DMS 273 (cell line): Measurements from ENCODE around the gene TDP1.

ENCODE experiments used
- DNase-seq: peaks from one replicate; lab custom pipeline; 2025; ENCODE audit not compliant: unreplicated experiment; lab: John Stamatoyannopoulos, UW

TDP1 gene

DNA sequence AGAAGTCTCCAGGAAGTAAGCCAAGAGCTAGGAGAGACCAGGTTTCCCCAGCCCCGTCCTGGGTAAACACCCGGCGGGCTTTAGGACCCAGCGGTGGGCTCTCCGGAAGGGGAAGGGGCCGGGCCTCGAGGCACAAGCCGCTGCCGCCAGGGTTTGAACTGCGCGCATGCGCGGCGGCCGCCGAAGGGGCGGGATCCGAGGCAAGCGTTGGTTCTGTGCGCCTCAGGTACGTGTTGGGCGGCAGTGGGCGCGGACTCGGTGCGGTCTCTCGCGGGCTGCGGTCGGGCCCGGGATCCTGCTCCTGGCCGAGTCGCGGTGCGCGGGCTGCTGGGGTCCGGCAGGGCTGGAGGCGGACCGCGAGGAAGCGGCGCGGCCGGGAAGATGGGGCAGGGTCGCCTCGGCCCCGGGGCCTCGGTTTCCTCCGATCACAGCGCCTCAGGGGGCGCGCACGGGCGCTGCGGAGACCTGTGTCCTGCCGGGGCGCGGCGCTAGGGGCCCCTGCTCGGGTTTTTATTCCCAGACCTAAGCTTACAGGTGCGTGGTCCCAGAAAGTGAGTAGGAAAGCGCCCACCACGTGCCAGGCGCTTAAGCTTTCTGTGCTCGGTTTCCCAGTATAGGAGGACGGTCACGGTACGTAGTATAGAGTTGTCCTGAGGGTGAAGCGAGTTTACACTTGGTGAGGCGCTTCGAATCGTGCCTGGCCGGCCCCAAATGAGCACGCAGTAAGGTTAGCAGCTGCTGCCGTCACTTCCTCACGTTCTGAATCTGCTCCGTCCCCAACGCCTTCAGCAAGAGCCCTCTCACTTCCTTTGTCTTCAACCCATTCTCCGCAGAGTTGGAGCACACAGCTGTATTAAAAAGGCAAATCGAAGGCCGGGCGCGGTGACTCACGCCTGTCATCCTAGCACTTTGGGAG lies at the start of gene TDP1:
Gene TDP1, plus strand, starts transcription at position 183 of the 916 bp plus-strand sequence. CDS start 7,188 bp downstream, outside the sequence.
- DNase-seq = peak; percentile 99

DNA sequence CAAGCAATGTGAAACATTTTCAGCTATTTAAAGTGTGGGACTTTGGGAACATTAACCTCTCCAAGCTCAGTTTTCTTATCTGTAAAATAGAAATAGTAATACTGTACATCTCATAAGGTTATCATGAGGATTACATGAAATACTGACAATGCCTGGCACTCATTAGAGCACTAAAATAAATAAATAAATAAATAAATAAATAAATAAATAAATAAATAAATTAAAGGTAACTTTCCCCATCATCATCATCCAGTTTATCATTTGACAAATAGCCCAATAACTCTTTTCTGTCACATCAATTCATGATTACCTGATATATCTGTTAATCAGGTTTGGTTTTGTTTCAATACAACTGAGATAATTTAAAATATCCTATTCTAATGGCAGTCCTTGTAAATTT lies 49.7 kb upstream of the TDP1 start:
- DNase-seq = no peak

DNA sequence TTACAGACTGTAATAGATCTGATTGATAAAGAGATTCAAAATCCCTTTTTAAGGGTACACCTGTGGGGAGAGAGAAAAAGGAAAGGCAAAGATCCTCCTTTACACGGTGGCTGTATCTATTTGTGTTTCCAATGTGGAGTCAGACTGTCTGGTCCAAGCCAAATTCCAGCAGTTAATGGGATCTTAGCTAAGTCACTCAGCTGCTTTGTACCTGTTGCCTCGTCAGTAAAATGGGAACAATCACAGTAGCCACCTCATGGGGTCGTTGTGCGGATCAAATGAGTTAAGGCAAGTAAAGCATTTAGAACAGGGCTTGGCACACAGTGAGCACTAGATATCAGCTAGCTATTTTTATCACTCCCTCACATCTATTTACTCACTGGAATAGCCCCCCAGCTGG lies 48.1 kb upstream of the TDP1 start:
- no peak for DNase-seq

DNA sequence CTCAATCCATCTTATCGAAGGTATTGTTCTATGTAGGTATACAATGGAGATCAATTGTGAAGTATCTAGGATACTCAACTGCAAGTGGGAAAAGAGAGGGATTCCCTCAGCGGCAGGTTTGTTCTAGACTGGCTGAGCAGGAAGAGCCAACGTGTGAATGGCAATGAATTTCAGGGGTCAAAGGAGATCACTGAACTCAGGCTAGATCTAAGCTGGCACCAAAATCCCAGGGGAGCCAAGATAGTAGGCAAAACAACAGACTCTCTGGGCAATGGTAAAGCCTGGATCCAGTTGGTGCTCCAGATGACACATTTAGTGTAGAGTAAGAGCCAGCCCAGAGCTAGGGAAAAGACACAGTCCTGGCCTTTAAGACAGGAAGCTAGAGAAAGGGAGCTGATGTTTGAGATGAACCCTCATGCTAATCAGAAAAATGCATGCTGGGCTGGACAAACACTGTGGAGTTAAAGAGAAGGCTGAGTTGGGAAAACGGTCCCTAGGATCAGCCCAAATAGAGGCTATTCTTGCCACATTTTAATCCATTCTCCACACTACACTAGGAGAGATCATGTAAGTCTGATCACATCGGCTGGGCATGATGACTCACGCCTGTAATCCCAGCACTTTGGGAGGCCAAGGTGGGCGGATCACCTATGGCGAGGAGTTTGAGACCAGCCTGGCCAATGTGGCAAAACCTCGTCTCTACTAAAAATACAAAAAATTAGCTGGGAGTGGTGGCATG lies 46.8 kb upstream of the TDP1 start:
- DNase-seq = peak; percentile 5

DNA sequence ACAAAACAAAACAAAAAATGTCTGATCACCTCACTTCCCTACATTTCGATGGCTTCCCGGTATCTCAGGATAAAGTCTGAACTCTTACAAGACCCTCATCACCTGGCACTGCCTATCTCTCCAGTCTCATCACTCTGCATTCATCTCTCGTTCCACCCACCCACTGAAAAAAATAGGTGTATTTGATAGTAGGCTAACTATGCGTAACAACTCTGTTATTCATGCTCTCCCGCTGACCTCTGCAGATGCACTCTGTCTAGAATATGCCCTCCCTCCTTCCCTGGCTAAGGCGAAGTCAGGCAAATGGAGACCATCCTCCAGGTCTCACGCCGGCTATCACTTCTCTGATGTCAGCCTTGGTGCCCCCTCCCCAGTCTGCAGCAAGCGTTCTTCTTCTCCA lies 46.1 kb upstream of the TDP1 start:
- no peak for DNase-seq

DNA sequence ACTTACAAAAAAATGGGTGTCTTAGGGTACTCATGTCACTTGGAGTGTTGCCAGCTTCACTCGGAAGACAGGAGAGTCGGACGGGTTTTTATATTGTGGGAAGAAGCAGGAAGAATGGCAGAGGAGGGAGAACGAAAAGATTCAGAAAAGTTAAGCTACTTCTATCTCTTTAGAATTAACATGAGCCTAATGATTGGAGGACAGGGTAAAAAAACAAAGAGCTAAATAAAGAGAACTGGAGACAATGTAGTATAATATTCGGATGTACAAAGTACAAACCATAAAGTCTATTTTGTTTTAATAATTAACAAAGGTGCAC lies 45.1 kb upstream of the TDP1 start:
- DNase-seq = no peak

DNA sequence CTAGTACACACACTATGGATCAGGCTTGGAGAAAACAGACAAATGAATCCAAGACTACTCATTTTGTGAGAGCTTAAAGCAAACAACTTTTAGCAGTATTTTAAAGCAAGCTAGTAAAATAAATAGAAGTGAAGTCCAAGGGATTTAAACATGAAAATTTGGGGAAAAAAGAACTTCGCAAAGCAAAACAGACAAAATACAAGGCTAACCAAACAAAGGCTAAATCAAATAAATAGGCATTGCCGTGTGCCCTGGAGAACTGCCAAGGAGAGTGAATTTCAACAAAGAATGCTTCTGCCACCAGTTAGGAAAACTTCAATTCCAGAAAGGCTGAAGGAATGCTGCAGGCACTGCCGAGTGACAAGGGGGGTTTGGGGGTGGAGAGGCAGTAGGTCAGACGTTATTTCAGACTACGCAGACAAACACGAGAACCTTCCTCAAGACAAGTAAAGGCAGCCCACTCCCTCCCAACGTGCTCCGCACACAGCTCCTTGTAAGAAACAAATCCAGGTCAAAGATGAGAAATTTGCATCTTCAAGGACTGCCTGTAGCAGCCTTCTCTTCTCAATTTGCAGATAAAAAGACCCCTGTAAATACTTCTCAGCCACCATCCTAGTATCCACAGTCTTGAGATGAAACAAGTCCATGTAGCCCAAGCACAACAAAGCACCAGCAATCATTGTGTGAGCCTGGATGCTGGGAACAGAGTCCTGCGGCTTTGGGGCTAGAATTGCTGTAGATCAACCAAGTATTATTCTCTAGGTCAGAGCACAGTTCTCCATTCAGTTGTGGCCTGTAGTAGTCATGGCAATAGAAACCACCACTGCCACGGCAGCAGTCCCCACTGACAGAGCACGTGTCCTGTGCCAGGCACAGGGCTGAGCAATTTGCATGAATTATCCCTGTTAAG lies 44.5 kb upstream of the TDP1 start:
- peak; percentile 38 for DNase-seq

DNA sequence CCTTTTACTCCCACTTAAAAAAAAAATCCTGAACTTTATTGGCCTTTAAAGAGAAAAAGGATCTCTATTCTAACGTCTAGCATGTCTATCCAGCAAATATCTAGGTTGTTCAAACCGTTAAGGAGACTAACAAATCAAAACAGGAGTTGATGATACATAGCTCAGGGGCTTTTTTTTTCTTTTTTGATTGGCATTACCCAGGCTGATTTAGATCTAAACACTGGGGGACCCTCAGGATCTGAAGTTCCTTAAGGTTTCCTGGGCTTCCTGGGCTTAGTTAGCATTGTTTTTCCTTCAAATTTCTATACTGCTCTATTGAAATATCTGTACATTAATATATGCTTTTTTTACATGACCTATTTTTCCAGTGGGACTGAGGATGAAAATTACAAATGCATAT lies 43.5 kb upstream of the TDP1 start:
- no peak for DNase-seq

DNA sequence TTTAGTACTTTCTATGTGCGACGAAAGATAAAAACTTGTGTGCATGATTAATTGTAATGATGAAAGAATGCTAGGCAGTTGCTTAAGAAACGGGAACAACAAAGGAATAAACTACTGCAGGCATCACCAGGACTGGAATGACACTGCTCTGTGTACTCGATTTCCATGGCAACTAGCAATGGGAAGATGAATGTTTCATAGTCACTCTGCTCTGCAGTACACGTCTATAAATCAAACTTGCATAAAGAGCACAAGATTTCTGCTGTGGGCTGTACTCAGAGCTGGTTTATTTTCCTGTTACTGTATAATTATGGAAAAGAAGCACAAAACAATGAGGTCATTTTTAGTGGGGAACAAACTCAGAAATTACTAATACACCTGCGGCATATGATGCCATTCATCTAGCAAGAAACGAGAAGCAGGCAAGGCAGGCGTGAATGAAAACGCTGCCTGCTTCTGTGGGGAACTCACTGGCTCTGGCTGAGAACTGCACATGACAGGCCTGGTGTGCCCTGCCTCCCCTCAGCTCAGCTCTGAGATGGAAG lies 43.0 kb upstream of the TDP1 start:
- DNase-seq = no peak

DNA sequence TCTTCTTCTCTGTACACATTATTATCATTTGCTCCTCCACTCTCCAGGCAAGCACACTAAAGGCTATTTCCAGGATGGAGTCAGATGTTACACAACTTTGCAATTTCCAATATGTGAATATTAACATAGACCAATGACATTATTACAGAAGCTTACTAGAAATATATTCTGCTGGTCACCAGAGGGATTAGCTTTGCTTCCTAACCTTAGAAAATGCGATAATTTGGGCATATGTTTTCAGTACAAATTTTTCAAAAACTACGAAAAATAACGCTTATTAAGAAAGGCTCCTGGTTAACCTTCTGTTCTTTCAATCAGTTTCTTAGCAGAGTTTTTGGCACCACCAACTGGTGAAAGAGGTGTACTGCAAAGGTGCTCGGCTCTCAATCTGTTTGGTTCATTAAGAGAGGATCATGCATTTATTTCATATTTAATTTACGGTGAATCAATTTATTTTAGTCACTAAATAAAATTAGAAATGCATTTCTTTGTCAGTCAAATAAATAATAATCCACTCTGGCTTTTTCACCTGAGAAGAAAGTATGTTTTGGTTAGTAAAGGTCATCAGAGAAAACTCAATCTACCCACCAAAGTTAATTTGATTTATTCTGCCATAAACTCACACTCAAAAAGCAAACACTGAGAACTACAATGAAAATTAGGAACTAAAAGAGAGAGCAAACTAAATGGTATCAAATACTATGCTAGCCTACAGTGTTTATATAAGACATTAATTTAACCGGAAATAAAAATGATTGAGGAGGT lies 40.4 kb upstream of the TDP1 start:
- peak; percentile 84 for DNase-seq

DNA sequence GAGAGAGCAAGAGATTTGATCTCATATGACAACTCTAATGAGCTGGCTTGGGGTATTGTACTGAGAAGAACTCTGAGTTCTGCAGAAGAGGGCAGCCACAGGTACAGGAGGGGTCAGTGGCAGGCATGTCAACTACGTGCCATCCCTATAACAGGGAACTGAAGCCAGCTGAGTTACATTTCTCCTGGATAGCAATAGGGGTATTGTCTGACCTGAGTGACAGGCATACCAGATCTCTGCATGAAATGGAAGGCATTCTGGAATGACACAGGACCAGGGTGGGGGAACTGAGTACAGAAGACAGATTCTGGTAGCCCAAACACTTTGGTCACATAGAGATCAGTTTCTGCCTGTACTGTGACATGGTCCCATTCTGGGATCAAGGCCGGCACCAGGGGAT lies 37.0 kb upstream of the TDP1 start:
- no peak for DNase-seq

DNA sequence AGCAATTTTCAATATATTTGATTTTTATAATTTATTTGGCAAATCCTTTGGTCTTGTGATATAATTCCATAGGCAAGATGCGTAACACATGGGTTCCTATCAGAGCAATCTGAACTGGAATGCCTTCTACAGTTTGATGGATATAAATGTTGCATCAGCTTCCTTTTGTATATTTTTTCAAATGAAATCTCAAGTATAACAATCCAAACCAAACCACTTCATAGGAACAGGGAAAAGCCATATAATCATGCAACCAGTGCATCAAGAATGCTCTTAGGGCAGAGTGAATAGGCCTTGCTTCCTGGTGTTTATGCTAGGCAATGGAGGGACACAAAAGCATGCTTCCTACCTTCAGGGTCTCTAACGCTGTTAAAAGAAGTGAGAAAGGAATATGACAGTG lies 35.7 kb upstream of the TDP1 start:
- DNase-seq = no peak

DNA sequence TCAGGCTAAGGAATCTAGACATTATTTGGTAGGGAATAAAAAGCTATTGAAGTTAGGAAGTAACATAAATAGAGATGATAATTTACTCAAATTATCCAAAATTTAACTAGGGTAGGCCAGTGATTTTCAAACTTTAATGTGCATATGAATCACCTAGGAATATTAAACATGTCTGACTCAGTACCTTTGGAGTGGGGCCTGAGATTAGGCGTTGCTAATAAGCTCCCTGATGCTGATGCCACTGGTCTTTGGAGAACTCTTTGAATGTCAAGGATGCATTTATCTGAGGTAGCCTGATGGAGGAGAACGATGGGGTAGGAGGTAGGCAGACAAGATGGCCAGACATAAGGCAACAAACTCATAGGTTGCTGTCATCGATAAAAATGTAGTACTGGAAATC lies 34.4 kb upstream of the TDP1 start:
- no peak for DNase-seq

DNA sequence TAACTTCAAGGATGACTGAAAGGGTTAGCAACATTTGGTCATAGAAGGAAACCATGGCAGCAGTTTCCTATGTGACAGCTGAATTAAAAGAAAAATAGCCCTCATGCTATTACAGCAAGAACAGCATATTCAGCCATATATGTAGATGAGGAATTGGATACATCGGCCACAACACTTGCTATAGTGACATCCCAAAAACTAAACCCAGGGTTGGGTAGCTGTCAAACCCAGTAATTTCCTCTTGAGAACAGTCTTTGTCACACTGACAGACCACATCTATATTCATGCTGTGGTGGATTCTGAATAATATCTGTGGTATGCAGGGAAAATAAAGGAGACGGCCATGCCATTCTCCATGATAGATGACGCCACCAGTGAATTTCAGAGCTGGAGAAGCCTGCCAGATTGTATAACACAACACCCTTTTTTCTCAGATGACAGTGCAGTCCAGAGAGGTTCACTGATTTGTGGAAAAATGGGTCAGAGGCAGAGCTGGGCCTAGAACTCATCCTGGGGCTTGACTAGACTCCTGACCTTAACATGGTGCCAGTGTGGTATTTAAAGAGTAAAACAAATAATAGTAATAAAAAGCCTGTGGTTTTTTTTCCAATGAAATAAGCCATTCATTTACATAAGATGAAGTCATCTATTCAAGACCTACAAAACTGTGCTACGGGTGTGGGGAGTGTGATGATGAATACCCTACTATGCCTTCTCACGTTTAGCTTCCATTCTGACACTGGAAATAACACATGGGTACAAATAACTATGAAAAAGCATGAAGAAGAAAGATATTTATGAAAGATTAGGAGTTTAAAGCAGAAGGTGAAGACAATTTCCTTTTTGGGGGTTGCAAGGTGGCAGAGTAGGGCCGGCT lies 33.5 kb upstream of the TDP1 start:
- no peak for DNase-seq

DNA sequence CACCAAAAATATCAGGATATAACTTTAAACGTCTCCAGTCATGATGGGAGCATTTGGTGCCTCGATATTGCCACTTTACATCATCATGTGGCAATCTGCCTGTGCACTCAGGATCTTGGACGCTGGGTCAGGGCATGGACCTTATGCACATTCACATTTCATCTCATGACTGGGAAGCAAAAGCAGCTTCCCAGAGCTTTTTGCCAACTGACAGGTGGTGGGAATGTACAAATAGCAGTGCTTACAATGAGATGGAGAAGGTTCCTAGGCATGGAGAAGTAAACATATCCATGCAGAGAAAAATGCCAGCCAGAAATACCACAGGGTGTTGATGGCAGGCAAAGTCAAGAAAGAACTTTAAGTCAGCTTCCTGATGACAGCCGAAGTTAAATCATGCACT lies 31.5 kb upstream of the TDP1 start:
- peak; percentile 41 for DNase-seq

DNA sequence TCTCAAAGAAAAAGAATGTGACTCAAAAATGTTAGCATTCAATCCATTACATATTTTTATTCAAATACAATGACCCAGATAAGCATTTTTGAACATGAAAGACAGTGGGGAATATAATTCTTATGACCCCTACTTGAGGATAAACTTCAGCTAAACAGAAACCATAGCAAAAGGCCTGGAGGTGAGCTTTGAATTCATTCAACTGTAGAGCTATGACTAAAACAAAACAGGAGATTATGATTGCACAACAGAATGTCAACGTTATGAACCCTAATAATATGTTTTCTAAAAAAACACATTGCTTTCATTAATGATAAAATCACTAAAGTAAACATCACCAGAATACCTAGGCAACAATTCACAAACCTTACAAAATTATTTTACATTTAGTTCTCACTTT lies 29.0 kb upstream of the TDP1 start:
- DNase-seq = no peak

DNA sequence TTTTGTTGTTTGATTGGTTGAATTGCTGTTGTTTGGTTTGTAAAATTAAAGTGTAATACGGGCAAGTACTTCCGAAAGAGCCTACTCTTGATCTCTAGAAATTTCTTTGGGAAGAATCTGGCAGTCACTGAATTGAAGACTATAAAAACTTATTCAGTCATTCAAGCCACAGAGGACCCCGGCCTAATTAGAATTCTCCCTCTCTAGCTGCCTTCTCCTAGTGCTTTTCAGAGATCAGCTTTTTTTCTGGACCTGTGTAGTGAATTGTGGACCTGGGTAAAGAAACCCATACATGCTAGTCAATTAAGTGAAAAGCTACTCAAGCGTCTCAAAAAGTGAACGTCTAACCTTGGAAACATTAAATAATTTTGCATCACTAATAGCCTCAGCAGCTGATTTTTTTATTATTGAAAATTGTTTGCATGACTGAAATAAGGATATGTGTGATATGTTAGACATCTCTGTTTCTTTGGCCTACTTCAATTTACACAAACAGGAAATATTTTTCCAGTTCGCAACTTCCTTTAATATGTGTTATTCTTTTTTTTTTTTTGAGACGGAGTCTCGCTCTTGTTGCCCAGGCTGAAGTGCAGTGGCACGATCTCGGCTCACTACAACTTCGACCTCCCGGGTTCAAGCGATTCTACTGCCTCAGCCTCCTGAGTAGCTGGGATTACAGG lies 28.4 kb upstream of the TDP1 start:
- DNase-seq = no peak

DNA sequence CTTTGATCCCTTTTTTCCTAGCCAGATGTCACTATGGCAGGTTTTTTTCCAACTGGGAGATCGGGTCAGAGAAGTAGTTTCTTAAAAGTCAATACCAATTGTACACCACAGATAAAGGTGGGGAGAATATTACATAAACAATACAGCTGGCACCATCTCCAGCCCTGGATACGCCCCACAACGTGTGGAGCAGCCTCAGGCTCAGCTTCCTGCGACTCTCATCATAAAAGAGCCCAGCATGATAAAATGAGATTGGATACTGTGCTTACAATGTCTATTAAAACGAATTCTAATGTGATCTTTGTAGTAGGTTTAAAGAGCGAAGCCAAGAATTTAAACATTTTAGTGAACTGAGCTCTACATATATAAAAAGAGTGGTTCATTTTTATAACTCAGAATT lies 22.7 kb upstream of the TDP1 start:
- DNase-seq = no peak

DNA sequence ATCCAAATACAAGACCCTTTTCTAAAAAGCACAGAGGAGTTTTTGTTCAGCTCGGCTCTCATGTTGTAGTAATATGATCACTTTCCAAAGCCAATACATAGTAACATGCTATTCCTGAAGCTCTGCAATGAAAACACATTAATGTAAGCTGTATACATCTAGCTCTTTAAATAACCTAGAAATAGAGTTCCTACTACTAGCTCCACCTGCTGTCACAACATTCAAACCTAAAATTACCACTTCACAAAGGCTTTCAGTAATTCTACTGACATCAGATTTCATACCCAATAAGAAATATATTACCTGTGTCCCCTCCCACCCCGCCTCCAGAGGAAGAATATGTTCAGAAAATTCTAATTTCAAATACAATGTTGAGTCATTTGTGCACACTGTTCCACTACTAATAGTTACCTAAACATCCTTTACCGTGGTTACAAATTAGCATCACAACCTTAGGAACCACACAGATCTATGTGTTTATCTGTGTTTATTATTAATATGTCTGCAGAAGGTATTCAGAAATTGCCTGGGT lies 19.0 kb upstream of the TDP1 start:
- DNase-seq = no peak
